GM19395 (cell line): ENCODE data around the gene NUP98.
A peak's percentile ranks its signal among the peaks of the same experiment; 100 is the strongest.
"Not testable (repeated sequence)": the region's sequence is repeated elsewhere in the genome, so short reads cannot be mapped to it uniquely, and the experiment has no call there.

Experiments
- ATAC-seq: cut with Tn5 transposase; IDR thresholded peaks from one replicate; pipeline ENCODE4 v1.9.1; 2021; ENCODE audit warnings: mild to moderate bottlenecking, moderate library complexity; ENCODE audit not compliant: unreplicated experiment

The NUP98 gene

DNA sequence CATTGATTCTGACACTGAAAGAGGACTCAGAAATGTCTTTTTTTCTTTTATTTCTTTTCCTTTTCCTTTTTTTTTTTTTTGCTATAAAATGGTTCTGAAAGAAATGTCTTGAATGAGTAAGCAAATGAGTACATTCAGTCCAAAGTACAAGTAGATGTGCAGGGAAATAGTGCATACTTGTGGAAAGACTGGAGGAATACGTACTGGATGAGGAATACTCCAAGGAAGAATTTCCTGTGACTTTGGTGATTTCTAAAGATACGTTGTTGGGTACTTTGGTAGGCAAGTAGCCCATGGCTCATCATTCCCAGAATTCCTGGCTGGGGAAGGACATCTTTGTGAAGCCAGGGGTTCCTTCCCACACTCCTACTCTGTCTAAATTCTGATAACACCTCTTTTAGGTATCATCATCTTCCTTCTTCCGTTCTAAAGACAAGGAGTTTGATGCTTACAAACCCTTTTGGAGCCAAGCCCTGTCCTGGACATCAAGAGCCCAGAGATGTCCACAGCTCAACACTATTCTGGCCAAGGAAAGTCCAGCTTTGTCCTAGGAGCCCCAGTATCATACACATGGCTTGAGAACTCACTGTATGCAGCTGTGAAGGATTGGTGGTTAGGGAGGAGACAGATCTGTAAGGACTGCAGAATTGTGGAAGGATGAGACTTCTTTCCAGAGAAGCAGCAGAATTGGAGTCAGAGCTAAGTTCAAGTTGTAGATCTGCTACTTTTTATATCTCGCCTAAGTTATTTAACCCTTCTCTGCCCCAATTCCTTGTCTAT, 4.8 kb upstream of the NUP98 start:
- ATAC-seq = no peak

DNA sequence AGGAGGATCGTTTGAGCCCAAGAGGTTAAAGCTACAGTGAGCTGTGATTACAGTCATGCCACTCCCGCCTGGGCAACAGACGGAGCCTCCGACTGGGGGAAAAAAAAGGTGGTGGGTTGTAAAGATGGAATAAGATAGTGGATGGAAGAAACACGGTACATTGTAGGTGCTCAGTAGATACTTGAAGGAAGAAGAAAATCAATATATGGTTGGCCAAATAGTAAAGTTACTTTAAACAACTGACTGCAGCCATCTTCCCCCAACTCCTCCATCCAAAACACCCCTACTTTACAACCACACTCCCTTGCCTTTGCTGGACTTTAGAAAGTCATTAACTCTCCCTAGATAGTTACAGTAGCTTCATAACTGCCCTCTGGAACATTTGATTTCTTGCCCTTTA, 2.5 kb upstream of the NUP98 start:
- no peak for ATAC-seq

DNA sequence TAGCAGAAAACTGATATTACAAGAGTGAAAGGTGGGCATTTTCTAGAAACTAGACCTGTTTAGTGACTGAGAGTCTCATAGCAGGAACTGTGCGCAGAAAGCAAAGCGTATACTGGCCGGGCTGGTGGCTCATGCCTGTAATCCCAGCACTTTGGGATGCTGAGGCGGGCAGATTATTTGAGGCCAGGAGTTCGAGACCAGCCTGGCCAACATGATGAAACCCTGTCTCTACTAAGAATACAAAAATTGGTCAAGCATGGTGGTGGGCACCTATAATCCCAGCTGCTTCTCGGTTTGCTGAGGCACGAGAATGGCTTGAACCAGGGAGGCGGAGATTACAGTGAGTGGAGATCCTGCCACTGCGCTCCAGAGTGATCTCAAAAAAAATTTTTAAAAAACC, 1.8 kb upstream of the NUP98 start:
- no peak for ATAC-seq

DNA sequence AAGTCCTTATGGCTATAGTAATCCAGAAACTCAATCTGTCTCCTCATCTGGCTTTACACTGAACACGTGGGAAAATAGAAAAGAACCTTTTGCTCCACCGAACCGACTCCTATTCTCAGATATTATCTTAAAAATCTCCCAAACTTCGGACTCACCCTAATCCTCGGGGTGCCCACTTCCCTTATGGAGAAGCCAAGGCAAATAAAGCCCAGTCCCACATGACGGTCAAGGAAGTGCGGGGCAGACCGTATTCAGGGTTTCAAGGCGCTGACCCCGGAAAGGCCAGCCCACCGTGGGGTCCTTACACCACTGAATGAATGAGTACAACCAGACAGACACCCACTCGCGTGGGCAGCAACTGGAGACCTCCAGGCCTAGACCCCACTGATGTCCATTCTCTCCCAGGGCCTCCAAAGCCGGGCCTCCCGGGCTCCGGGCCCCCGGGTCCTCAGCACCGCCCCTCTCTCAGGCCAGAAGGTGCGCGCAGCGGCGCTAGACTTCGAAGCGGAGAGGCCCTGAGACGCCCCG, 489 bp downstream of the NUP98 start:
- peak; percentile 40 for ATAC-seq

DNA sequence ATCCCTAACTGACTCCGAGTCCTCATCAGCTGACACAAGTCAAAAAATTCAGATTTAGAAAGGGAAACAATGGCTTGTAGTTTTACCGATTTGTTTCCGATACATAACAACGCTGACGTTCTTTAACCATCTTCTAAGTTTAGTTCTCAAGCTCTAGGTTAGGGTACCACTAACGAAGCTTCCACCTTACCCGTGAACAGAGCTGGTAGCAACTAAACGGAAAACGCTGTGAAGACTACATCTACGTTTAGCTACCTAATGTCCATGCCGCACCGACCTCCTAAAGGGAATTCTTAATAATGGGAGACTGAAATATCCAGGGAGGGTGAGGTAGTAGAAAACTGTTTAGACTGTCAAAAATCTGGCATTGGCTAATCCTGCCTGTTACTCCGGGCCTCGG, 1.0 kb downstream of the NUP98 start:
- ATAC-seq = no peak

DNA sequence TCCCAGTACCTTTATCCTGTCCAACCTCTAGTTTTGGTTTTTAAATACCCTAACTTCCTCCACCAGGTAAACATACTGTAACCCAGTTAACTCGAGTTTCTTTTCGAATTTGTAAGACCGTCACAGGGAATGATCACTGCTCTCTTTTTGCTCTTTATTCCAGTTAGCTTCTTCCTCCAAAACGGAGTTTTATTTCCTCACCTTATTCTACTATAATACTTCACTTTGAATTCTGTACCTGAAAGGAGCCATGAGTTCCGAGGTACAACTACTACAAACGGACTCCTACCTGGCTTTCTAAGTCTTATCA, 1.4 kb downstream of the NUP98 start:
- ATAC-seq = no peak

DNA sequence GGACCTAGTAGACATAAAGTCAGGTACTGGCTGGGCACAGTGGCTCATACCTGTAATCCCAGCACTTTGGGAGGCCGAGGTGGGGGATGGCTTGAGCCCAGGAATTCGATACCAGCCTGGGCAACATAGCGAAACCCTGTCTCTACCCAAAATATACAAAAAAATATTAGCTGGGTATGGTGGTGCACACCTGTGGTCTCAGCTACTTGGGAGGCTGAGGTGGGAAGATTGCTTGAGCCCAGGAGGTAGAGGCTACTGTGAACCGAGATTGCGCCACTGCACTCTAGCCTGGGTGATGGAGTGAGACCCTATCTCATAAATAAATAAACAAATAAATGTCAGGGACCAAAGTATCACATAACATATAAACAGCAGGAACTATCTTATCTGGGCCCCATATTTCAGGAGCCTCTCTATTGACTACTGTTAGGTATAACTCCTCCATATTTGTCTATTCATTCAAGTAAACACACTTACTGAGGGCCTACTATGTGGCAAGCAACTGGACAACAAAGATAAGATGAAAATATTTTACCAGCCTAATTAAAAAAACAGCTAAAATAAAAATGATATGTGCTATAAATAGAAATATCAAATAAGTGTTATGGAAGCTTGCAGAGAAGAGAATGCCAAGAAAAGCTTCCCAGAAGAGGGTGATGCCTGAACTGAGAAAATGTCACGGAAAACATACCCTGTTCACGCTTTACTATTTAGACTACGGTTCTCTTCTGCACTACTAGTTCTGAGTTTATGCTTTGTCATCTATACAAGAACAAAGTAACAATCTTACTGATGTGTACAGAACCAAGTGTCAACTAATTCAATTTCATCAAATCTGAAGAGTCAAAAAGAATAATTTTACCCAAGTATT, 2.0 kb downstream of the NUP98 start:
- no peak for ATAC-seq

DNA sequence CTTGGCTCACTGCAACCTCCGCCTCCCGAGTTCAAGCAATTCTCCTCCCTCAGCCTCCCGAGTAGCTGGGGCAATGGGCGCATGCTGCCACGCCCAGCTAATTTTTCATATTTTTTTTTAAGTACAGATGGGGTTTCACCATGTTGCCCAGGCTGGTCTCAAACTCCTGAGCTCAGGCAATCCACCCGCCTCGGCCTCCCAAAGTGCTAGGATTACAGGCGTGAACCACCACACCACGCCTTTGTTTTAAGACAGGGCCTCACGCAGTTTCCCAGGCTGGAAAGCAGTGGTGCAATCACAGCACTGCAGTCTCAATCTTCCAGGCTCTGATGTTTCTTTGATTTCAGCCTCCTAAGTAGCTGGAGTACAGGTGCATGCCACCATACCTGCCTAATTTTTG, 3.0 kb downstream of the NUP98 start:
- not testable (repeated sequence) for ATAC-seq

DNA sequence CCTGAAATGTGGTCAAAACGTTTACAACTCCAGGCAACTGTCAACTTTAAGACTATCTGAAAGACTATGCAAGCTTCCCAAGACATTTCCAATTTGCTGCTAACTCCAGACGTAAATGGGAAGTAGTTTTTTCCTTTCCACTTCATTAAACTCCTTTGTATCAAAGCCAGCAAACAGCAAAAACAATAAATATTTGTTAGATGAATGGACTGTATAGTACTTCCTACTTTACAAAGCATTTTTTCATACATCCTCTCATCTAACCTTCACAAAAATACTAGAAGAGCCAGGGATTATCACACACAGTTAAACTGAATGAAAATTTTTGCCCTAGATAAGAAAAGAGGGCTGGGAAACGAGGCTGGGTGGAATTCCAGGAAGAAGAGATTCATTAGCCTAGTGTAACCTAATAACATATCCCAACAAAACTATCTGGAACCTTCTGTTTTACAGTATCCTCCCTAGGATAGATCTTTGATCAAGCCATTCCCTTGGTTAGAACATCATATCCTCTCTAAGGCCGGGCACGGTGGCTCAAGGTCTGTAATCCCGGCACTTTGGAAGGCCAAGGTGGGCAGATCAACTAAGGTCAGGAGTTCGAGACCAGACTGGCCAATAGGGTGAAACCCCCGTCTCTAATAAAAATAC, 10.4 kb downstream of the NUP98 start:
- no peak for ATAC-seq

DNA sequence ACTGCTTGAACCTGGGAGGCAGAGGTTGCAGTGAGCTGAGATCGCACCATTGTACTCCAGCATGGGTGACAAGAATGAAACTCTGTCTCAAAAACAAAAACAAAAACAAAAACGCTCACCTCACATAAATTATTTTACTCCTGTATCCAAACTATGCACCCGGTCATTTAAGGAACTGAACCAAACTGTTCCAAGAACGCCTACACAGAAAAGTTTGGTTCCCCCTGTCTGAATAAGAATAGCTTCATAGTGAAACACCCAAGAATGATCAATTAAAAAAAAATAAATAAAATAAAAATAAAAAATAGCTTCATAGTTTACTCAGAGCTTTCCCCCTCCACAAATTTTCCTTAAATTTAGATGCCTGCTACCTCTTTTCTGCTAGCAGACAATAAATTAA, 13.7 kb downstream of the NUP98 start:
- ATAC-seq = no peak

DNA sequence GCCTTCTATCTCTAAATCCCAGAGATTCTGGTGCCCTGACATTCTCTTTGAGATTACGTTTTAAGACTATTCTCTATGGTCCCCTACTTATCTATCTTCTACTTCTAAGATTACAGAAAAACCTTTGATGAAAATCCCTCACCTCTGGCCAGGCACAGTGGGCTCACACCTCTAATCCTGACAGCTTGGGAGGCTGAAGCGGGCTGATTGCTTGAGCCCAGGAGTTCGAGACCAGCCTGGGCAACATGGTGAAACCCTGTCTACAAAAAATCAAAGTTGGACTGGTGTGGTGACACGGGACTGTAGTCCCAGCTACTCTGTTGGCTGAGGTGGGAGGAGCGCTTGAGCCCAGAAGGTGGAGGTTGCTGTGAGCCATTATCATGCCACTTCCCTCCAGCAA, 14.4 kb downstream of the NUP98 start:
- ATAC-seq = no peak

DNA sequence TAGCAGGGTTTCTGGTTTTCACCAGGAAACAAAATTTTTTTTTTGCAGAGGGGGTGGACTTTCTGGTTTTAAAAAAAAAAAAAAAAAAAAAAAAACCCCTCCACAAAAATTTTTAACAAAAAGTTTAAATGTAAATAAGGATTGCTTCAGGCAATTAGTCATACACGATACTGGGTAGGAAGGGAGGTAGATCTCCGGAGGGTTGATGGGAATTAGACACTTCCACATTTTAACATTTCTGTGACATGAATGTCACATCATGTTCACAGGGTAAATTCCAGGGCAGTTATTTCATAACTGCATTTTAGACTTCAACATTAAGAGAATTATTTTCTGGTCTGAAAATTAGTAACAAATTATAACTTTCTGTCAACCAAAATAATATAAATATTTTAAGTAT, 15.9 kb downstream of the NUP98 start:
- no peak for ATAC-seq

DNA sequence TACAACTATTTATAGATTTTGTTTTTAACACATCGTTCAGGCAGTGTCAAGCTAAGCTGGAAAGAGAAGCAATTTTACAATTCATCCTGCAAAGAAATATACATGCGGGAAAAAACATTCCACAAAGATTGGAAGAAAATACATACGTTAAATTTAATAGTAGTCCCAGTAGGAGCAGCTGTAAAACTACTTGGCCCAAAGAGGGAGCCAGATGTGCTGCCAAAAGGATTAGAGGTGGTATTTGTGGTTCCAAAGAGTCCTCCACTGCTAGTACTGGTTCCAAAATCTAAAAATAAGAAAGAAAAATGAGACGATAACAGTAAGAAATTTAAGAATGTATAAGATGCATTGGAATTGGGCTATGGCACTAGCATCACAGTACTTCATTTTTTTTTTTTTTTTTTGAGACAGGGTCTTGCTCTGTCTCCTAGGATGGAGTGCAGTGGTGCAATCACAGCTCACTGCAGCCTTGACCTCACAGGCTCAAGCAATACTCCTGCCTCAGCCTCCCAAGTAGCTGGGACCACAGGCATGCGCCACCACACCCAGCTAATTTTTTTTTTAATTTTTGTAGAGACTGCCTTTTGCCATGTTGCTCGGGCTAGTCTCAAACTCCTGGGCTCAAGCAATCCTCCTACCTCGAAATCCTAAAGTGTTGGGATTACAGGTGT, 21.5 kb downstream of the NUP98 start:
- no peak for ATAC-seq

DNA sequence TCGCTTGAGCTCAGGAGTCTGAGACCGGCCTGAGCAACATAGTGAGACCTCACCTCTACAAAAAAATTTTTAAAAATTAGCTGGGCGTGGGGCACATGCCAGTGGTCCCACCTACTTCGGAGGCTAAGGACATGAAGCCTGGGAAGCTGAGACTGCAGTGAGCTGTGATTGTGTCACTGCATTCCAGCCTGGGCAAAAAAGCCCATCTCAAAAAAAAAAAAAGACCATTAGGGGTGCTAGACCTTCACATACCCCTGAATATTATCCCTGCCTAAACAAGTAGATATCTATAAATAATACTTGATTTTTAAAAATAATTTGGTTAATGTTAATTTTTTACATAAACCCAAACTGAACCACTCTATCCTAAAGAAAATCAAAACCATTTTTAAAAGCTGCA, 24.2 kb downstream of the NUP98 start:
- ATAC-seq = no peak

DNA sequence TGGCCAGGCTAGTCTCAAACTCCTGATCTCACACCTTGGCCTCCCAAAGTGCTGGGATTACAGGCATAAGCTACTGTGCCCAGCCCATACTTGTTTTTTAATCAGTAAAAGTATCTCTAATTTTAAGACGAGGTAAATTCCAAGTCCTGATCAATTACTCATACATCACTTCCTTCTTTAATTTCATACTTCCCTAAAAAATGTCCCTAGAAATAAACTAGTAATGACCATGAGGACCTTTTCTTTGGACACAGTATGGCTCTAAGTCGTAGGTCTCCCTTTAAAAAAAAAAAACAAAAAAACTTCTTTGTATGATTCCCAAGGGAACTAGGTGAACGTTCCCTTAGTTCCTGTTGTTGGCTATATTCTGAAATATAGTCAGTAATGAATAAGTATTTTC, 29.8 kb downstream of the NUP98 start:
- ATAC-seq = no peak

DNA sequence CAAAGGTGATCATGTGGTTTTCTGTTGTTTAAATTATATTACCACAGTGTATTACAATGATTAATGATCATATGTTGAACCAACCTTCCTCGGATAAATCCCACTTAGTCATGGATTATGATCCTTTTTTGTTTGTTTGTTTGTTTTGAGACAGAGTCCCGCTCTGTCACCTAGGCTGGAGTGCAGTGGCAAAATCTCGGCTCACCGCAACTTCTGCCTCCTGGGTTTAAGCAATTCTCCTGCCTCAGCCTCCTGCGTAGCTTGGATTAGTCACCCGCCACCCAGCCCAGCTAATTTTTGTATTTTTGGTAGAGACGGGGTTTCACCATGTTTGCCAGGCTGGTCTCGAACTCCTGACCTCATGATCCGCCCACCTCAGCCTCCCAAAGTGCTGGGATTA, 30.5 kb downstream of the NUP98 start:
- ATAC-seq = not testable (repeated sequence)

DNA sequence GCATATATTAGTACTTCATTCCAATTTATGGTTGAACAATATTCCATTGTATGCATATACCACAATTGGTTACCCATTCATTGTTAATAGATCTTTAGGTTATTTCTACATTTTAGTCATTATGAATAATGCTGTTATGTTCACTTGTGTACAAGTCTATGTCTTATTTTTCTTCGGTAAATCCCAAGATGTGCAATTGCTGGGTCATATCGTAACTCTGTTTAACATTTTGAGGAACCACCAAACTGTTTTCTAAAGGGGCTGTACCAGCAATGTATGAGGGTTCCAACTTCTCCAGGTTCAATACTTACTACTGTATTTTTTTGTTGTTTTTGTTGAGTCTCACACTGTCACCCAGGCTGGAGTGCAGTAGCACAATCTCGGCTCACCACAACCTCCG, 33.1 kb downstream of the NUP98 start:
- ATAC-seq = no peak

DNA sequence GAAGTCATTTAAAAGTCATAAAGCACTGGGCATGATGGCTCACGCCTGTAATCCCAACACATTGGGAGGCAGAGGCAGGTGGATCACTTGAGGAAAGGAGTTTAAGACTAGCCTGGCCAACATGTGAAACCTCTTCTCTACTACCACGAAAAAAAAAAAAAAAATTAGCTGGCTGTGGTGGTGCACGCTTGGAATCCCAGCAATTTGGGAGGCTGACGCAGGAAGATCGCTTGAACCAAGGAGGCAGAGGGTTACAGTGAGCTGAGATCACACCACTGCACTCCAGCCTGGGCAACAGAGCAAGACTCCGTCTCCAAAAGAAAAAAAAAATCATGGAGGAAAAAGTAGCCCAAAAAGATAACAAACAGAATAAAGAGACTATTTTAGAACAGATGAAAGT, 42.2 kb downstream of the NUP98 start:
- ATAC-seq = no peak

DNA sequence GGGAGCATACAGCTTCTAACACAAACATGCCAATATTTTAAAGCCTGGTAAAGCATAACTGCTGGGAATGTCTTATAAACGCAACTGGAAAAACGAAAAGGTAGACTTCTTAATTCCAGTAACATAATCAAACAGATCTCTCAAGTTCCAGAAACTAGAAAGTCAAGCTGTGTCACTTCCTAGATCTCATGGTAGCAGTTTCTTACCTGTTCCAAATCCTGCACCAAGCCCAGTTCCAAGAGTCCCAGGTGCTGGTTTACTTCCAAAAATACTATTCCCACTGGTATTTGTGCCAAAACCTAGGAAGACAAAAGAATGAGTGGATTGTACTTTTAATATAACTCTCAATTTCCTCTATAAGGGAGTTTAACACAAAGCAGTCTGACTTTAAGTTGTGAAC, 44.2 kb downstream of the NUP98 start:
- no peak for ATAC-seq

DNA sequence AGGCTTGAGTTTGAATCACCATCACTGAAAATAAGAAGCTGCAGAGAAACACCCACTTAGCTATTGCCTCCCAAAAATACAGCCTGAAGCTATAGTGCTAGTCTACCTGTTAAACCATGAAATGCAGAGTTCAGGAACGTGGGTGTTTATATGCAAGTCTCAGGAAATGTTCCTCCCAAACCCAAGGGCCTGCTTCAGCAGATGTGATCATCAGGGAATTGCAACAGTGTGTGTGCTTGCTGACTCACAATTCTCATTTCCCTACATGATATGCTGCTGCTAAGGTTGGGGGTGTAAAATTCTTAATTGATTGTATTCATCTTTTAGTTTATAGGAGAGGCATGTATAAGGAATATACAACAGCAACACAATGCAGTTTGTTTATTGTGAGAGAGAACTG, 49.6 kb downstream of the NUP98 start:
- ATAC-seq = no peak

DNA sequence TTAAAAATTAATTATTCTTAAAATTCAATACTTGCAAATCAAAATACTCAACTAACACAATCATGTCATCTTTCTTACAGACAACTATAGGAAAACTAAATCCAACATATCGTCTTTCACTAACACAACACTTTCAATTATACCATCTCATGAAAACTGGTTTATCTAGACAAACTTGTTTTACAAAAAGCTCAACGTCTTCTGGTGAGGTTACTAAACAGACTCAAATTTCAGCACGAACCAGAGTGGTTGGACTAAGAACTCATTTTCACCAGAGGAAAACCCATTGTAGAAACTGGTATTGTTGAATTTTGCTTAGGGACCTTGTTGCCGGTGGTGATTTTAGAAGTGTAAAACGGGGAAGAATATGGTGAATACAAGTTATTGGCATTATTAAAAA, 52.2 kb downstream of the NUP98 start:
- no peak for ATAC-seq
